OCI-LY1 (cell line): ENCODE results near the gene OR10A4.

Experiments
- H2AFZ ChIP-seq: fragments of 200-600 bp; sonication (generic), shearing (Covaris generic); 2 replicates; pipeline ENCODE4 v1.6.0; 2014; ENCODE audit warnings: antibody characterized with exemption, mild to moderate bottlenecking, low read length
- H3F3A ChIP-seq: fragments of 200-600 bp; sonication (generic), shearing (Covaris generic); 2 replicates; pipeline ENCODE4 v1.6.0; 2014; ENCODE audit warnings: mild to moderate bottlenecking, antibody characterized with exemption, low read length, moderate library complexity; ENCODE audit not compliant: insufficient read depth
- H3K27ac ChIP-seq: fragments of 200-600 bp; sonication (generic); 2 replicates; pipeline ENCODE4 v1.5.1; 2014; ENCODE audit warnings: low read length, mixed run types, mild to moderate bottlenecking, low read depth; ENCODE audit not compliant: poor library complexity, severe bottlenecking
- H3K27me3 ChIP-seq: fragments of 200-600 bp; sonication (generic); 2 replicates; pipeline ENCODE4 v1.6.0; 2014; ENCODE audit warnings: antibody characterized with exemption, mild to moderate bottlenecking, low read length, moderate library complexity; ENCODE audit not compliant: insufficient read depth
- H3K36me3 ChIP-seq: fragments of 200-600 bp; sonication (generic); 2 replicates; pipeline ENCODE4 v1.6.1; 2014; ENCODE audit warnings: mild to moderate bottlenecking, antibody characterized with exemption, low read length, moderate library complexity, mixed read lengths; ENCODE audit not compliant: insufficient read depth
- H3K4me1 ChIP-seq: fragments of 200-600 bp; sonication (generic); 2 replicates; pipeline ENCODE4 v1.5.1; 2014; ENCODE audit warnings: mild to moderate bottlenecking, low read length, moderate library complexity; ENCODE audit not compliant: insufficient read depth, severe bottlenecking
- H3K4me2 ChIP-seq: fragments of 200-600 bp; sonication (generic), shearing (Covaris generic); 2 replicates; pipeline ENCODE4 v1.6.1; 2014; ENCODE audit warnings: low read length
- H3K4me3 ChIP-seq: fragments of 200-600 bp; sonication (generic); 2 replicates; pipeline ENCODE4 v1.5.1; 2014; ENCODE audit warnings: low read length, low read depth, mild to moderate bottlenecking, mixed read lengths; ENCODE audit not compliant: poor library complexity, severe bottlenecking
- H3K79me2 ChIP-seq: fragments of 200-600 bp; shearing (Covaris generic); 2 replicates; pipeline ENCODE4 v1.6.1; 2016; ENCODE audit warnings: mixed run types, low read length, mixed read lengths; ENCODE audit not compliant: insufficient read depth
- H3K9ac ChIP-seq: fragments of 200-600 bp; sonication (generic), shearing (Covaris generic); 2 replicates; pipeline ENCODE4 v1.6.1; 2014; ENCODE audit warnings: mild to moderate bottlenecking, low read length, mixed read lengths
- H3K9me2 ChIP-seq: fragments of 200-600 bp; sonication (generic), shearing (Covaris generic); 2 replicates; pipeline ENCODE4 v1.6.1; 2014; ENCODE audit warnings: low read depth, mild to moderate bottlenecking, low read length, mixed read lengths
- H3K9me3 ChIP-seq: fragments of 200-600 bp; shearing (Covaris generic); 2 replicates; pipeline ENCODE4 v1.6.1; 2014; ENCODE audit warnings: low read length, mixed read lengths
- H4K20me1 ChIP-seq: fragments of 200-600 bp; sonication (generic), shearing (Covaris generic); 2 replicates; pipeline ENCODE4 v1.6.0; 2016; ENCODE audit warnings: mild to moderate bottlenecking, low read length; ENCODE audit not compliant: insufficient read depth
- EZH2 ChIP-seq: fragments of 200-600 bp; sonication (generic), shearing (Covaris generic); IDR thresholded peaks from 2 replicates; pipeline ENCODE4 v1.8.0; 2017; ENCODE audit warnings: borderline replicate concordance, mixed run types, mild to moderate bottlenecking, antibody characterized with exemption, low read length, moderate library complexity, mixed read lengths
- TF ChIP-seq, protein P1 (sequence below): fragments of 200-600 bp; sonication (generic), shearing (Covaris generic); IDR thresholded peaks from 2 replicates; pipeline ENCODE4 v1.5.1; 2017; ENCODE audit warnings: mild to moderate bottlenecking, antibody characterized with exemption, low read length, moderate library complexity, mixed read lengths

OR10A4 gene

DNA sequence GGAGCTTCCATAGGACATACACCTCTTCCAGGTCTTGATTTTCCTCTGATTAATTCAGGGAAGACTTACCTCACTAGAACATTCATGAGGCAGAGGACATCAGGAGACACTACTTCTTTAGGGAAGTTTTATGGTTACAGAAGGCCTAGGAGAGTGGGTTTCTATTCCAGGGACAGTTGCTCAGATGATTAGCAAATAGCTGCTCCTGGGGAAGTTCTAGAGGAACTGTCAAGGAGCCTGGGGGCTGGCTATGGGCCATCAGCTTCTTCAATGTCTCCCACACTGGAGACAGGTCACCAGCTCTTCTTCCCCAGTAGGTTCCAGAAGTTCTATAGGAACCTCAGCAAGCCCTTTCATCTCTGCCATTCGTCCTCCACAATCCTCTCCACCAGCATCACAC, 42.4 kb upstream of the OR10A4 start:
- Histone ChIP-seq H3K4me2 (no peak overlapping the region), H2AFZ (no peak overlapping the region), H3K9me2 (no peaks in the 10 kb centered on the region), H3K27ac (no peak overlapping the region), H3K4me1 (no peaks in the 10 kb centered on the region), H4K20me1 (no peaks in the 10 kb centered on the region), H3K27me3 (no peaks in the 10 kb centered on the region), H3K36me3 (no peaks in the 10 kb centered on the region), H3K79me2 (no peaks in the 10 kb centered on the region), H3K9me3 (no peaks in the 10 kb centered on the region), H3F3A (no peaks in the 10 kb centered on the region), H3K9ac (no peak overlapping the region), H3K4me3 (no peak overlapping the region)
- TF ChIP-seq EZH2, result no peak
- TF ChIP-seq, protein P1, sequence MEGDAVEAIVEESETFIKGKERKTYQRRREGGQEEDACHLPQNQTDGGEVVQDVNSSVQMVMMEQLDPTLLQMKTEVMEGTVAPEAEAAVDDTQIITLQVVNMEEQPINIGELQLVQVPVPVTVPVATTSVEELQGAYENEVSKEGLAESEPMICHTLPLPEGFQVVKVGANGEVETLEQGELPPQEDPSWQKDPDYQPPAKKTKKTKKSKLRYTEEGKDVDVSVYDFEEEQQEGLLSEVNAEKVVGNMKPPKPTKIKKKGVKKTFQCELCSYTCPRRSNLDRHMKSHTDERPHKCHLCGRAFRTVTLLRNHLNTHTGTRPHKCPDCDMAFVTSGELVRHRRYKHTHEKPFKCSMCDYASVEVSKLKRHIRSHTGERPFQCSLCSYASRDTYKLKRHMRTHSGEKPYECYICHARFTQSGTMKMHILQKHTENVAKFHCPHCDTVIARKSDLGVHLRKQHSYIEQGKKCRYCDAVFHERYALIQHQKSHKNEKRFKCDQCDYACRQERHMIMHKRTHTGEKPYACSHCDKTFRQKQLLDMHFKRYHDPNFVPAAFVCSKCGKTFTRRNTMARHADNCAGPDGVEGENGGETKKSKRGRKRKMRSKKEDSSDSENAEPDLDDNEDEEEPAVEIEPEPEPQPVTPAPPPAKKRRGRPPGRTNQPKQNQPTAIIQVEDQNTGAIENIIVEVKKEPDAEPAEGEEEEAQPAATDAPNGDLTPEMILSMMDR, result no peak

DNA sequence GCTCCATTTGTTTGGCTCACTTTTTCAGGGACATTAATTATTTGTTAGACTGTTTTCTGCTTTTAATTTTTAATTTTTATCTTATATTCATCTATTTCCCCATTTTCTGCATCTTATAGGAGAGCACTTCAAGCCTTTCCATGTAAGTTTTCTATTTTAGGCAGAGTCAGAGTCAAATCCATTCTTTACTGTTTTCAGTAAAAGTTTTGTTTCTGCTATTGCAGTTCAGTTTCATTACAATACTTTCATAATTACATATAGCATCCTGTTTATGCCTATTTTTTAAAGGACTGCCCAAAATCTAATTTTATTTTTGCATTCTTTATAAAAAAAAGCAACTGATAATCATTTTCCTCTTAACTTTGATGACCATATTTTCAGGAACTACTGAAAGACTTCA, 34.7 kb upstream of the OR10A4 start:
- no peak overlapping the region for H2AFZ ChIP-seq
- H3K27ac ChIP-seq, result no peak overlapping the region
- no peaks in the 10 kb centered on the region for H3K9me3 ChIP-seq
- H3K9ac ChIP-seq, result no peak overlapping the region
- H3K4me3 ChIP-seq, result no peak overlapping the region
- no peaks in the 10 kb centered on the region for H3F3A ChIP-seq
- no peaks in the 10 kb centered on the region for H3K79me2 ChIP-seq
- TF ChIP-seq, protein P1, result no peak
- TF ChIP-seq EZH2, result no peak
- H3K4me2 ChIP-seq, result no peak overlapping the region
- H3K27me3 ChIP-seq, result no peaks in the 10 kb centered on the region
- H3K9me2 ChIP-seq, result no peaks in the 10 kb centered on the region
- H3K36me3 ChIP-seq, result no peaks in the 10 kb centered on the region
- H3K4me1 ChIP-seq, result no peaks in the 10 kb centered on the region
- H4K20me1 ChIP-seq, result no peaks in the 10 kb centered on the region

DNA sequence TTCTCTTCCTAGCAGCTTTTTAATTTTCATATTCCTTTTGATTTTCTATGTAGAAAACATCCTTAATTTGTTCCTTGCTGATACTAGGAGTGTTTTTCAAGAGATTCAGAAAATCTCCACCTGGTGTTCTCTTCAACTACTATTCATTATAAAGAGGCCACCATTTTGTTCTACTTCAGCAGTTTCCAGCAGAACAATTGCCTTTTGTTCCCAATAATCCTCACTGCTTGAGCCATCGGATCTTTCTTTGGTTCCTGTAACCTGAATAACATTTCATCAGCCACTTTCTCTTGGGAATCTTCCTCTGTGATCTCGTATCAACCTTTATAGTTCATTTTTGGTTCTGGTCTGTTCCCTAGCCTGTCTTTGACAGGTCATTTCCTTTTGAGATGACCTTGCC, 32.8 kb upstream of the OR10A4 start:
- H3K9ac ChIP-seq, result no peak overlapping the region
- H4K20me1 ChIP-seq, result no peaks in the 10 kb centered on the region
- no peaks in the 10 kb centered on the region for H3K79me2 ChIP-seq
- TF ChIP-seq, protein P1, result no peak
- TF ChIP-seq EZH2, result no peak
- no peak overlapping the region for H3K4me3 ChIP-seq
- H3K27me3 ChIP-seq, result no peaks in the 10 kb centered on the region
- H3K4me2 ChIP-seq, result no peak overlapping the region
- H3K9me3 ChIP-seq, result no peaks in the 10 kb centered on the region
- H3K36me3 ChIP-seq, result no peaks in the 10 kb centered on the region
- H2AFZ ChIP-seq, result no peak overlapping the region
- H3K9me2 ChIP-seq, result no peaks in the 10 kb centered on the region
- H3F3A ChIP-seq, result no peaks in the 10 kb centered on the region
- H3K4me1 ChIP-seq, result no peaks in the 10 kb centered on the region
- no peak overlapping the region for H3K27ac ChIP-seq
